Stimulated activated CD8-positive, alpha-beta memory T cell treated with anti-CD3 and anti-CD28 coated beads, Interleukin-4, amount 100 ng/mL, for 24 hours (primary cell): ENCODE measurements around the gene FAF2.
"Not testable (repeated sequence)": the region's sequence is repeated elsewhere in the genome, so short reads cannot be mapped to it uniquely, and the experiment has no call there.

Experiments used
- DNase-seq: peaks from one replicate; pipeline ENCODE4 v3.0.0-alpha.2; 2020; ENCODE audit warnings: low read depth

The FAF2 gene

DNA sequence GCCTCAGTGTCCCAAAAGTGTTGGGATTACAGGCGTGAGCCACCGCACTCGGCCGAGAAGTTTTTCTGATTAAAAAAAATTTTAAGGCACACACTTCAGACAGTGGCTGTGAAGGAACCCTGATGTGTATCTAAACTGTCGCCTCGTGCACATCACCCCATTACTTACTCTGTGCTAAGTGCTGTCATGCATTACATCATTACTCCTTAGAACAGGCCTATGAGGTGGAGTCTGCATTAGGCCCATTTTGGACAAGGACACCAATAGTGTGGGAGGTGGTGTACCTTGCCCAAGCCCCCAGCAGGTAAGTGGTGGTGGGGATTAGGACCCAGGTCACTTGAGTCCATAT is 97.2 kb downstream of the FAF2 start:
- DNase-seq = no peak

DNA sequence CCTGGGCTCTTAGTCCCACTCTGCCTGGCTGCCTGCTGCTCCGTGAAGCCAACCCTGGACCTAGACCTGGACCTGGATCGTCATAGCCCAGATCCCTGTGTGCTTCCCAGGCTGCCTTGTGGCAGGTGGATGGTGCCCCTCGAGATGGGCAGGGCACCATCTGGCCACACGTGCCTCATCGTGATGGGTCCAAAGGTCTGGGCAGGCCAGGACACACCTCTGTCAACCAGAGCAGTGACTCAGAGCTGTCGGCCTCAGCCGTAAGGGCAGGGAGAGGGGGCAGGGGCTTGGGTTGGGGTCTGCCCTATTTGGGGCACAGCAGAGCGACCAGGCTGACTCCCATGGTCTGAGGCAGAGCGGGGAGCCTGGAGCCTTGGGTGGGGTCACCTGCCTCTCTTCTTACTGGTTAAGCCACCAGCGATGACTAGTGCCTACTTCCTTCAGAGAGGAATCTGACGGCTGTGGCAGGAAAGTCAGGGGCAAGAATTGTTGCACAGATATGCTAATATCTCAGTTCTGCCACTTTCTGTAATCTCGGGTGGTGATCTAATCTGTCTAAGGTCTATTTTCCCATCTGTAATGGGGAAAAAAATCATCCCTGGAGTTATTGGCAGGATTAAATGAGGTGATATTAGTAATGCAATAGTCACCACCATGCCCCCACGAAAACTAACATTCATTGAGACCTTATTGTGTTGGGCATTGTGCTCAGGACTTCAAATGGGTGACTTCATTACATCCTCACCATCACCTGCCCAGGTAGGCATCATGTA is 97.7 kb downstream of the FAF2 start:
- no peak for DNase-seq

DNA sequence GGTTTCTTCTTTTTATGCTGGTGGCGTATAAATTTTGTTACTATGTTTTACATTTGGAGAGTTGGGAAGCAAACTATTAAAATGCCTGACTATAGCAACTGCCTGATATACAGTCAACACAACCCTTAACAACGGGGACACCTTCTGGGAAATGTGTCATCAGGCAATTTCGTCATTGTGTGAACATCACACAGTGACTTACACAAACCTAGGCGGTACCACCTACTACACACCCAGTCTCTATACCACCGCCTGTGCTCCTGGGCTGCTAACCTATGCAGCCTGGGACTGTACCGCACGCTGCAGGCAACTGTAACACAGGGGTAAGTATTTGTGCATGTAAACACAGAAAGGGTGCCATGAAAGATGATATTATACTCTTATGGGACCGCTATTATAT is 99.6 kb downstream of the FAF2 start:
- no peak for DNase-seq

DNA sequence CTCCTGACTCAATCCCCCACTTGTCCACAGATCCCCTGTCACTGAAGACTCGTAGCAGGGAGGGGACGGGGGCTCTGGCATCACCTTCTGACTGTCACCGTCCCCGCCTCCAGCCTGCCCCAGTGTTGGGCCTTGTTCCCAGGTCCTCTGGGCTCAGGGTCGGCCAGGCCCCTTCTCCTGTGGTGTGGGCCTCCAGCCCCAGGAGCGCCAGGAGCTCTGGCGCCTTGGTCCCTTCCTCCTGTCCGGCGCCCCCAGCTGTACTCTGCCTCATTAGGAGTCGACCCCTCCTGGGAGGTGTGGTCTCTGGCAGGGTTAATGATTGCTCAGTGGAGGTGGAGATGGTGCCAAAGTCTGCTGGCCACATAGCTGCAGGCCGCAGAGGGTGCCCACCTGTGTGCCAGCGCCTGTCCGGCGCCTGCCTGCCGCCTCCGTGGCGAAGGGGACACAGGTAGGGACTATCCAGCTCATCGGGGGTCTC is 100.8 kb downstream of the FAF2 start, which contains the start of gene CDHR2:
Gene CDHR2, plus strand, starts transcription at position 376 of the 478 bp plus-strand sequence. CDS start 16,011 bp downstream, outside the sequence.
- no peak for DNase-seq

DNA sequence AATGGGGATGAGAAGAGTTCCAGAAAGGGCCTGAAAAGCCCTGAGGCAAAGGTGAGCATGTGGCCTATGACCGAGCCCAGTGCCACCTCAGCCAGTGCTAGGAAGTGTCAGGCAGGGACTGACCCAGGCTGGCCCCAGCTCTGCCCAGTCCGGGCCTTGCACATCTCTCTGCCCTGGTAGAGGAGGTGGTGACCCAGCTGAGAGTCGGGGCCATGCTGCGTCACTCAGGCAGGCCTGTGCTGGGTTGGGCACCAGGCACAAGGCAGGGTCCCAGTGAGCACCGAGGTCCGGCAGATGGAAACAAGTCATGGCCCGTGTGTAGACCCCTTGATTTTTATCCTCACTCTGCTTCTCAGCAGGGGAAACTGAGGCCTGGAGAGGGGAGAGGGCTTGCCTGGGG is 101.7 kb downstream of the FAF2 start:
- no peak for DNase-seq

DNA sequence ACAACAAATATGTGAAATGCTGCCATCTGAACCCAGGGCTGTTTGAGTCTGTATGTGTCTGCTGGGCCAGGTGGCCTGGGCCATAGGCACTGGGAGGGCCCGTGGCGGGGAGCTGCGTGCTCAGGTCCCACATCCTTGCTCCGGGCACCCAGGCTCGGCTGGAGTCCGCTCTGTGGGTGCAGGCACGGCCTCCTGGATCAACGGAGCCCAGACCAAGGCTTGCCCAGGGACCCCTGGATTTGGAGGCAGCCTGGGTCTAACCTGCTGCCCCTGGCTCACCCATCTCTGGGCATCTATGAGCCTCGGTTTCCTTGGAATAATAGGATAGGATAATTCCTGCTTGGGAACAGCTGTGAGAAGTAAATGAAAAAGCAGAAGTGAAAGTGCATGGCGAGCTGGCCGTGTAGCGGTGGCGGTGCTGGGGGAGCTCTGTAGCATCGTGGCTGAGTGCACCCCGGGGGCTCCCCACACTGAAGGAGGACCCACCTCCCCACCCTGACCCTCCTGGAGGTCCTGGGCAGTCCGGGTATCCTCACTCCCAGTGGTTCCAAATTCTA is 102.2 kb downstream of the FAF2 start:
- no peak for DNase-seq

DNA sequence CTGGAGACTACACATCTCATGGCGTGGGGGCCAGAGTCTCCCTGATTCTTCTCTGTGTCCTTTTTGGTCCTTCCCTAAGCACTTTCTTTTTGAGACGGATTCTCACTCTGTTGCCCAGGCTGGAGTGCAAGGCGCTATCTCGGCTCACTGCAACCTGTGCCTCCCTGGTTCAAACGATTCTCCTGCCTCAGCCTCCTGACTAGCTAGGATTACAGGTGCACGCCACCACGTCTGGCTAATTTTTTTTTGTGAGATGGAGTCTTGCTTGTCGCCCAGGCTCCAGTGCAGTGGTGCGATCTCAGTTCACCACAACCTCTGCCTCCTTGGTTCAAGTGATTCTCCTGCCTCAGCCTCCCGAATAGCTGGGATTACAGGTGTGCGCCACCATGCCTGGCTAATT is 102.8 kb downstream of the FAF2 start:
- DNase-seq = not testable (repeated sequence)

DNA sequence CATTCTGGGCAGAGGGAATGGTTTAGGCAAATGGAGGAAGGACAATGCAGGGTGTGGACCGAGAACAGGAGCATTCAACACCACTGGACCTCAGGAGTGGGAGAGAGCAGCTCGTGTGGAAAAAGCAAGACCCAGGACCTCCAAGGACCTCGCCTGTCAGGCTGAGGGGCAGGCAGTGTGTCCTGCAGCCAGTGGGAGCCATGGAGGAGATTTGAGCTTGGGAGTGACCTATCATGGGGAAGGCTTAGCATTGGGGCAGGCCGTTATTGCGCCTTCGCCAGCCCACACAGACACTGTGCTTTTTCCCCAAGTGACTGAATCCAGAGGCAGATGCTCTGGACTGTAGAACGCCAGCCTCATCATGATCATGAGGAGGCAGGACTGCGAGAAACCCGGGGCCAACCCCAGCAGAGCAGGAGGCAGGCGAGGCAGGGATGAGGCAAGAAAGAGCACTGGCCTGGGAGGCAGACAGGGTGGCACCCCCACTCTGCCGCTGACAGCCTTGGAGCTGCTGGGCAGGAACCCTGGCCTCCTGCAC is 104.2 kb downstream of the FAF2 start:
- DNase-seq = no peak

DNA sequence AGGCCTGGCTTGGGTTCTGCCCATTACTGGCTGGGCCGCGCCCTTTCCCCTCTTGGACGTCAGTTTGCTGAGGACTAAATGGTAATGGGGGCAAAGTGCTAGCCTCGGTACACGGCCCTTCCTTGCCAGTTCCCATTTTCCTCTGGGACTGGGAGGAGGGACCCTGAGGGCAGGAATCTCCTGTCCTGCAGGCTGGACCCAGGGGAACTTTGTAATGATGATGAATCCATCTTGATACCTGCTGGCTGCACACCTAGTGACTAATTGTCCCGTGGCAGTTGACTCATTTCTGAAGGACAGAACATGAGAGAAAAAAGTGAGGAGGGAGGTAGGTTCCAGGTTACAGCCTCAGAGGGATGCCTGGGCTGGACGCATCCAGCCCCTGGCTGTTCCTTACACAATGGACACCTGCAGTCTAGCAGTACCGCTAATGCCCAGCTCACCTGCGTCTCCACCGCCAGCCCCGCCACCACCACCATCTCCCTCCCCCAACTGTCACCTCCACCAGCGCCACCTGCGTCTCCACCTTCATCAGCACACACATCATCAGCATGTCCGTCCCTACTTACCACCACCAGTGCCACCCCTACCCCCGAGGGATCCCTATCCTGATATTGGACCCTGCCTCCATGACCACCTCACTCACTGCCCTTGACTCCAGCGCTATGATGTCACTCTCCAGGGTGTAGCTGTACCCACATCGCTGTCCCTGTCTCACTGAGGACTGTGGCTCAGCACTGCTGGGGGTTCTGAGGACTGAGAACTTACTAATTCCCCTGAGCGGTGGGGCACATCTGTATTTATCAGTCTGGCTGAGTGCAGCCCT is 105.3 kb downstream of the FAF2 start:
- no peak for DNase-seq

DNA sequence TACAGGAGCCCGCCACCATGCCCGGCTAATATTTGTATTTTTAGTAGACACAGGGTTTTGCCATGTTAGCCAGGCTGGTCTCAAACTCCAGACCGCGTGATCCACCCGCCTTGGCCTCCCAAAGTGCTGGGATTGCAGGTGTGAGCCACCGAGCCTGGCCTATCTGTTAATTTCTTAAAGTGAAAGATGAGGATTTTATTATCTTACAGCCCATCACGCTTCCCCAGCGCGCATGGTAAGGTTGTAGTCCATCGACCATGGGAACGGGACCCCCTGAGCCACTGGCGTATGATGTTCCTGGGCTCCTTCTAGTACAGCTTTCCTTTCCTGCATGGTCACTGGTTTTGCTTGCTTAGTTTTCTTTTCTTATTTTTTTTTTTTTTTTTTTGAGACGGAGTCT is 109.7 kb downstream of the FAF2 start:
- DNase-seq = no peak
